A549 (cell line): ENCODE results near the gene SYAP1.
"Not testable (repeated sequence)": the region's sequence is repeated elsewhere in the genome, so short reads cannot be mapped to it uniquely, and the experiment has no call there.

ENCODE experiments used
- RAD21 ChIP-seq, 2 experiments: fragments of >200 bp in 1 of 2; sonication (Bioruptor Twin) in 1 of 2; formaldehyde crosslinking in 1 of 2; IDR thresholded peaks in 1 of 2; conservative IDR thresholded peaks in 1 of 2; 2 replicates in 1 of 2; 3 replicates in 1 of 2; pipeline ENCODE4 v1.6.1; 2012 to 2018; ENCODE audit warnings: inconsistent platforms in 1 of 2
- RCOR1 ChIP-seq: fragments of 150-350 bp; IDR thresholded peaks from 2 replicates; pipeline ENCODE4 v1.6.1; 2014; ENCODE audit warnings: antibody characterized with exemption, low read length, low read depth
- TF ChIP-seq, protein P1 (sequence below): fragments of >200 bp; sonication (Bioruptor Twin); formaldehyde crosslinking; IDR thresholded peaks from 3 replicates; pipeline ENCODE4 v1.5.1; 2016

DNA sequence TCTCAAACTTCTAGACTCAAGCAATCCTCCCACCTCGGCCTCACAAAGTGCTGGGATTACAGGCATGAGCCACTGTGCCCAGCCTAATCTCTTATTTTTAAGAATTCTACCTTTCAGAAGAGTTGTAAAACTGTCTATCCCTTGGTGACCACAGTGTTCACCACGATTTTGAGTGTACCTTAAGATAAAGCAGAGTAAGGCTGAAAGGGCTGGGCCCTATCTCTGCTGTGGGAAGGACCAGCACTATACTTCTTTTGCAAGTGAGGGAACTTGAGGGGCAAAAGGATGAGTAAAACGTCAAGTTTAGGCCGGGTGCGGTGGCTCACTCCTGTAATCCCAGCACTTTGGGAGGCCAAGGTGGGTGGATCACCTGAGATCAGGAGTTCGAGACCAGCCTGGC lies 3.0 kb upstream of the SYAP1 start:
- not testable (repeated sequence) for TF ChIP-seq RAD21 (conservative IDR thresholded peaks at IDR 0.05 in 1 of 2, IDR thresholded peaks at IDR 0.05 in 1 of 2); RCOR1
- TF ChIP-seq, protein P1, sequence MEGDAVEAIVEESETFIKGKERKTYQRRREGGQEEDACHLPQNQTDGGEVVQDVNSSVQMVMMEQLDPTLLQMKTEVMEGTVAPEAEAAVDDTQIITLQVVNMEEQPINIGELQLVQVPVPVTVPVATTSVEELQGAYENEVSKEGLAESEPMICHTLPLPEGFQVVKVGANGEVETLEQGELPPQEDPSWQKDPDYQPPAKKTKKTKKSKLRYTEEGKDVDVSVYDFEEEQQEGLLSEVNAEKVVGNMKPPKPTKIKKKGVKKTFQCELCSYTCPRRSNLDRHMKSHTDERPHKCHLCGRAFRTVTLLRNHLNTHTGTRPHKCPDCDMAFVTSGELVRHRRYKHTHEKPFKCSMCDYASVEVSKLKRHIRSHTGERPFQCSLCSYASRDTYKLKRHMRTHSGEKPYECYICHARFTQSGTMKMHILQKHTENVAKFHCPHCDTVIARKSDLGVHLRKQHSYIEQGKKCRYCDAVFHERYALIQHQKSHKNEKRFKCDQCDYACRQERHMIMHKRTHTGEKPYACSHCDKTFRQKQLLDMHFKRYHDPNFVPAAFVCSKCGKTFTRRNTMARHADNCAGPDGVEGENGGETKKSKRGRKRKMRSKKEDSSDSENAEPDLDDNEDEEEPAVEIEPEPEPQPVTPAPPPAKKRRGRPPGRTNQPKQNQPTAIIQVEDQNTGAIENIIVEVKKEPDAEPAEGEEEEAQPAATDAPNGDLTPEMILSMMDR, result not testable (repeated sequence)
